ENCODE results near the gene ATP2C1. TPM values are rescaled to one million over a fixed set of nuclear protein-coding genes. Genes with fewer than 3 reads are reported as not detected.

ATP2C1 gene
- total RNA-seq, 1 donor from 2014 or later = 11.8 TPM

GRCh38 chr3:131009698-131010097 lies 115.8 kb downstream of the ATP2C1 start:
- H3K27me3 ChIP-seq = no peaks in the 10 kb centered on the region
- H3K9me3 ChIP-seq = no peaks in the 10 kb centered on the region
- H3K4me1 ChIP-seq = no peaks in the 10 kb centered on the region
- no peak overlapping the region for H3K4me3 ChIP-seq
- intact Hi-C loops (cut with DNase I) = no loop called here
- no peak overlapping the region for H3K27ac ChIP-seq
- TF ChIP-seq, protein P1, sequence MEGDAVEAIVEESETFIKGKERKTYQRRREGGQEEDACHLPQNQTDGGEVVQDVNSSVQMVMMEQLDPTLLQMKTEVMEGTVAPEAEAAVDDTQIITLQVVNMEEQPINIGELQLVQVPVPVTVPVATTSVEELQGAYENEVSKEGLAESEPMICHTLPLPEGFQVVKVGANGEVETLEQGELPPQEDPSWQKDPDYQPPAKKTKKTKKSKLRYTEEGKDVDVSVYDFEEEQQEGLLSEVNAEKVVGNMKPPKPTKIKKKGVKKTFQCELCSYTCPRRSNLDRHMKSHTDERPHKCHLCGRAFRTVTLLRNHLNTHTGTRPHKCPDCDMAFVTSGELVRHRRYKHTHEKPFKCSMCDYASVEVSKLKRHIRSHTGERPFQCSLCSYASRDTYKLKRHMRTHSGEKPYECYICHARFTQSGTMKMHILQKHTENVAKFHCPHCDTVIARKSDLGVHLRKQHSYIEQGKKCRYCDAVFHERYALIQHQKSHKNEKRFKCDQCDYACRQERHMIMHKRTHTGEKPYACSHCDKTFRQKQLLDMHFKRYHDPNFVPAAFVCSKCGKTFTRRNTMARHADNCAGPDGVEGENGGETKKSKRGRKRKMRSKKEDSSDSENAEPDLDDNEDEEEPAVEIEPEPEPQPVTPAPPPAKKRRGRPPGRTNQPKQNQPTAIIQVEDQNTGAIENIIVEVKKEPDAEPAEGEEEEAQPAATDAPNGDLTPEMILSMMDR (IDR thresholded peaks at IDR 0.05) = no peak
- H3K36me3 ChIP-seq = peaks cover 22 to 63% of the 10 kb centered on the region in 2 donors
- no peak for DNase-seq (ENCODE audit: low spot score in 2 of 2)

- intact Hi-C loops (cut with DNase I) = no loop called here
- no peaks in the 10 kb centered on the region for H3K9me3 ChIP-seq
- TF ChIP-seq, protein P1 (IDR thresholded peaks at IDR 0.05) = no peak
- peaks cover 22 to 45% of the 10 kb centered on the region in 2 donors for H3K36me3 ChIP-seq
- H3K27me3 ChIP-seq = no peaks in the 10 kb centered on the region
- no peak overlapping the region for H3K4me3 ChIP-seq
- H3K27ac ChIP-seq = no peak overlapping the region
- no peak for DNase-seq (ENCODE audit: low spot score in 2 of 2)
- peaks cover 0 to 6% of the 10 kb centered on the region in 2 donors for H3K4me1 ChIP-seq
These were observed 125.1 kb downstream of the ATP2C1 start for GRCh38 chr3:131018970-131019369.

DNA sequence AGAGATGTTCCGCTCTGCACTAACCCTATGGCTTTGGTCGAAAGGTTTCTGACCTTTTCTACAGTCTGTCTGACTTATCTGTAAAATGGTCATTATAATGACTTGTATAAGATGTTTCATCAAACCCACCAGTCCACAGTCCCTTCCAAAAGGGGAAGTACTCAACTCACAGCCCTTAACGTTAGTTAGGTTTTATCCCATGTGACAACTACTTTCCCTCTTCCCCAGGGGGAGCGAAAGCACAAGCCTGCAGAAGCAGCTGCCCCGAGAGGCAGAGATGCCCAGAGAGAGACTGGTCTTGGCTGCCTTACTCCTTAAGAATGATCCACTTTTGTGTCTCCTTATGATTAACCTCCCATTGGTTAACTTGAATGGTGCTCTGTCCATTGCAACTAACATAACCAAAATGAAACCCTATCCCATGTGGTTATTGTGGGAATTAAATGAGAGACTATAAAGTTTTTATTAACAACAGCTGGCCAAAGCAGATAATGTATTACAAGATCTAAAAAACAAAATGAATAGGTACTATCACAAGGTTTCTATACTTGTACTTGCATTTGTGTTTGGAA lies 126.3 kb downstream of the ATP2C1 start:
- intact Hi-C loops (cut with DNase I) = loop anchor here (10.0 kb wide), 2 partner anchors 485 to 1395 kb away; partner anchors contain the start of genes DNAJC13 and MRPL3
- TF ChIP-seq, protein P1 (IDR thresholded peaks at IDR 0.05) = no peak
- no peaks in the 10 kb centered on the region for H3K27me3 ChIP-seq
- H3K4me3 ChIP-seq = no peak overlapping the region
- H3K27ac ChIP-seq = no peak overlapping the region
- peaks cover 0 to 10% of the 10 kb centered on the region in 2 donors for H3K4me1 ChIP-seq
- H3K36me3 ChIP-seq = peaks cover 17 to 36% of the 10 kb centered on the region in 2 donors
- no peaks in the 10 kb centered on the region for H3K9me3 ChIP-seq
- no peak for DNase-seq (ENCODE audit: low spot score in 2 of 2)

GRCh38 chr3:131025539-131025938 lies 131.7 kb downstream of the ATP2C1 start:
- DNase-seq (ENCODE audit: low spot score in 2 of 2) = no peak
- Histone ChIP-seq H3K27ac (no peak overlapping the region), H3K9me3 (no peaks in the 10 kb centered on the region), H3K36me3 (peaks cover 0 to 5% of the 10 kb centered on the region in 2 donors), H3K27me3 (no peaks in the 10 kb centered on the region), H3K4me3 (peak overlapping the region; percentile 72 to 83), H3K4me1 (peaks cover 0 to 18% of the 10 kb centered on the region in 2 donors)
- TF ChIP-seq, protein P1 (IDR thresholded peaks at IDR 0.05) = no peak
- intact Hi-C loops (cut with DNase I) = loop anchor here (5.0 to 10.0 kb wide), 5 partner anchors 133 to 1389 kb away; partner anchors contain the start of genes ATP2C1, DNAJC13, MRPL3 and NUDT16

GRCh38 chr3:131026321-131027151 lies 132.7 kb downstream of the ATP2C1 start, which contains the start of the genes ASTE1 and NEK11:
Gene ASTE1 (minus strand): TSS chr3:131026825. CDS start chr3:131025306, 1,519 bp downstream.
Gene NEK11 (plus strand): TSS chr3:131026877. CDS start chr3:131029709, 2,832 bp downstream.
- H3K4me1 ChIP-seq = peaks cover 0 to 18% of the 10 kb centered on the region in 2 donors
- peak within 1 kb of the TSS; percentile 77 to 86 for H3K27ac ChIP-seq
- peaks cover 0 to 5% of the 10 kb centered on the region in 2 donors for H3K36me3 ChIP-seq
- TF ChIP-seq, protein P1 (IDR thresholded peaks at IDR 0.05) = no peak
- intact Hi-C loops (cut with DNase I) = loop anchor here (5.0 to 10.0 kb wide), 5 partner anchors 134 to 1388 kb away; partner anchors contain the start of genes ATP2C1, DNAJC13, MRPL3 and NUDT16
- H3K9me3 ChIP-seq = no peaks in the 10 kb centered on the region
- peak; percentile 69 to 94 for DNase-seq (ENCODE audit: low spot score in 2 of 2)
- H3K4me3 ChIP-seq = peak within 1 kb of the TSS; percentile 72 to 83
- no peaks in the 10 kb centered on the region for H3K27me3 ChIP-seq
